ENCODE data around the gene NPAS3.

Gene NPAS3

DNA sequence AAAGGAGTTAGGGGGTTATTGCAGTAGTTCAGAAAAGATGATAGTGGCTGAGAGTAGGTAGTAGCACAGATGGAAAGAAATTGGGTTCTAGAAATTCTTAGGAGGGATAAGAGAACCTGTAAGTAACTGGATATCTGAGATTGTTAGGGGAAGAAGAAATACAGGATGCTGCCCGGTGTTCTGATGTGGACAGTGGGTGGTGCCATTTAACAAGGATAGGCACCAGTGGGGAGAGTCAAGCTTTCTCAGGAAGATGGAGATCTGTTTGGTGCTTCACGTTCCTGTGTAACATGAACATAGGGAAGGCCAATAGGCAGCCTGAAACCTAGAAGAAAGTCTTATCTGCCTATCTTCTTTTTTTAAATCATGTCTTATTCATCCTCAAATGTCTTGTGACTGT, 245.9 kb downstream of the NPAS3 start:
- DNase-seq (no peak), ATAC-seq (no peak)

DNA sequence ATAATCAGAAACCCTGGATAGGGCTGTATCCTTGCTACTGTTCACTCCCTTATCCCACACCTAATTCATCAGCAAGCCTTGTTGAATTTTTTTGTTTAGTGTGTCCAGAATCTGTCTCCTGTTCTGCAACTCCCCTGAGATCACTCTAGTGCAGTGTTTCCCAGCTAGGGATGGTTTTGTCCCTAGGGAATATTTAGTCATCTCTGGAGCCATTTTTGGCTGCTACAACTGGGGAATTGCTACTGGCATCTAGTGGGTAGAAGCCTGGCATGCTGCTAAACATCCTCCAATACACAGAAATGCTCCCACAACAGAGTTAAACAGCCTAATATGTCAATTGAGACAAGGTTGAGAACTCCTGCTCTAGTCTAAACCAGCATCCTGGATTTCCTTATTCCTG, 248.0 kb downstream of the NPAS3 start:
- no peak for ATAC-seq
- DNase-seq, result no peak

DNA sequence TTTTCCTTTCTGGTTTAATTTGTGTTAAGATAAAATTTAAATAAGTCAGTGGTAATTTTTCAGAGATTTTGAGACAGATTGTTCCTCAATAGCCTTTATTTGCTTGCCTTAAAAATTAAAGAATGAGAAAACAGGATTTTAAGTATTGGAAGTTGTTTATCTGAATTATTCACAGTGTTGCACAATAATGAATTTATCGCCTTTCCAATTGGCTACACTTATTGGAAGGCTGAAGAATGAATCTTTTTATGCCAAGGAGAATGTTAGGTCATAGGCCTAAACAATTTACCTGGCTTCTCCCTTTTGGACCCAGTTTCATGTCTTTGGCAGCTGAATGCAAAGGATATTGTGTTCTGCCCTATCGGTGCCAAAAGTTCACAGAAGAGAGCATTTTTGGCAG, 250.2 kb downstream of the NPAS3 start:
- ATAC-seq (no peak), DNase-seq (no peak)

DNA sequence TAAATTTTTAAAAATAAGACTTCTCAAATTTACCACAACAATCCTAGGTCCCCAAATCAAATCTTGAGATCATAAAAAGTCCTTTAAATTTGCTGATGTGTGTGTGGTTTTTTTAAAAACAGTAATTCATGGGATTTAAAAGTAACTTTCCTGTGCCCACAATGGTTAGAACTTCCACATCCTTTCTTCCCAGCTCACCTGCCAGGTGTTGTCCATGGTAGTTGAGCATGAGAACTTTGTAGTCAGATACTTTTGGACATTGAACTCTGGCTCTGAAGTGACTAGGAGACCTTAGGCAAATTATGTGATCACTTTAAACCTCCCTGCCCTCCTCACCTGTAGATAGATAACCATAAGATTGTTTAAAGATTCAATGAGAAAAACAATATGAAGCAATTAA, 253.2 kb downstream of the NPAS3 start:
- DNase-seq (no peak), ATAC-seq (no peak)

DNA sequence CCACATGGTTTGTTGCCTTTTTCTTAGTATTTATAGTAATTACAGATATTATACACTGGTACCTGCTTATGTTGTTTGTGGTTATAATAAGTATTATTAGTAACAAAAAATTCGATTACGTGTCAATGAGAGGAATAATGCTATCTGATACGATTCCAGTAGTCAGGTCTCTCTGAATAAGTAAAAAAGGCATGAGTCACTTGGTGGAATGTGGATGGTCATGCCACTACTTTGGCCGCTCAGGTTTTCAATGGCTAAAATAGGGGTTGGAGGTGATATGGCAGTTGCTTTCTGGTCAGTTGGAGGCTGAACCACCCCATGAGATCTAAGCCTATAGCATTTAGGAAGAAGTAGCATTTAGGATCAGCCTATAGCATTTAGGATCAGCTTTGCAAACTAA, 255.9 kb downstream of the NPAS3 start:
- ATAC-seq (no peak), DNase-seq (no peak)

DNA sequence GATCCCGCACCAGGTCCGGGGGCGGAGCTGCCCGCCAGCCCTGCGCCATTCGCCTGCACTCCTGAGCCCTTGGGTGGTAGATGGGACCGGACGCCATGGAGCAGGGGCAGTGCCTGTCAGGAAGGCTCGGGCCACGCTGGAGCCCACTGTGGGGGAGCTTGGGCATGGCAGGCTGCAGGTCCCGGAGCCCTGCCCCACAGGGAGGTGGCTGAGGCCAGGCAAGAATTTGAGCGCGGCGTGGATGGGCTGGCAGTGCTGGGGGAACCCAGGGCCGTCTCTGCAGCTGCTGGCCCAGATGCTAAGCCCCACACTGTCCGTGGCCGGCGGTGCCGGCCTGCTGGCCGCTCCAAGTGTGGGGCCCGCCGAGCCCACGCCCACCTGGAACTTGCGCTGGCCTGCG, 260.0 kb downstream of the NPAS3 start:
- ATAC-seq, result no peak
- no peak for DNase-seq

DNA sequence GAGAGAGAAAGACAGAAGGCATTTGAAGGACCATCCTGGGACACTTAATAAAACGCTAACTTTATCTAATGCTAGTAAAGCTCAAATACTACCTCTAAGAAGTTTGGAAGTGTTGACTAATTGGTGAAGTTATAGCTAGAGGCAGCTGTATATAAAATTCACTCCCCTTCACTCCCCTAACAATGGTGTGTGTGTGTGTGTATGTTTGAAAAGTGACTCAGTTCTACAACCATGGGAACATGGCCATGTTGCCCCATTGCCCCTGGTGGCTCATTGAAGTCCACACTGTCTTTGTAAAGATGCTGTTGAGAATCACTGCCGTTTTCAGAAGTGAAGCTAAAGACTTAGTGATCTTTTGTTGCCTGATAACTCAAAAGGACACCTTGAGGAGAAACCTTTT, 262.4 kb downstream of the NPAS3 start:
- DNase-seq (no peak), ATAC-seq (no peak)

DNA sequence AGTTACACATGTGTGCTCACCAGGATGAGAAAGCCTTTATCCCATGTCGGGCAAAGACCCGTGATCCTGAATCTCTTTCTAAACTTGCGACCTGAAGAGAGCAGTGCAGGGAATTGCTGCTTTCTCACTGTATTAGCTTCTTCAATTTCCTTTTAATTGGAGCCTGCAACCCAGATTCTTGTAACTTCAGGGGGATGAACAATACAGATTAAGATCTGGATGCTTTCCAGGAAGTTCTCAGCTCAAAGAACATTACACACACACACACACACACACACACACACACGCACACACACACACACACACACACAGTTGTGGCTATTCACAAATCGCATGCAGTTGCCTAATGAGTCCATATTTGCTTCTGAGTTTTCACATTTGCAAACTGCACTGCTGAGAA, 268.3 kb downstream of the NPAS3 start:
- no peak for ATAC-seq

DNA sequence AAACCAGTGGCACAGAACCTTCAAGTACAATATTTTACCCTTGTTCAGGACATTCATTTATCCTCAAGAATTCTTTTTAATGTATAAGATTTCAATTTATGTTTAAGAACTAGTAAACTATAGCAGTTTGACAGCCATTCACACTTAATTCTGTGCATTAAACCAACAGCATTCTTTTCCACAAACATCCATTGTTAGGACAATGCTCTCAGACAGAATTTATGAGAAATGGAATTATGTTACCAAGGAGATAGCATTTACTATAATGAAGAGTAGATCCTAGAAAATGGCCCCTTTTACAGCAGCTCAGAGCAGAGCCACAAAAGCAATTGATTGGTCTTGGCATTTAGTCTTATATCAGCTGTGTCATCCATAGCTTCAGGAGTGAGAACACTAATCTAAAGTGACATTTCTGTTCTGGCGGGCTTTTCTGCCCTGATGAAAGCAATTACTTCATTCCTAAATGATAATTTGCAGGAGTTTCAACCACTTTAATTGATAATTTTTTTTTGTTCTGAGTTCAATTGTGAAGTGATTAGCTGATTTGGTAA, 268.9 kb downstream of the NPAS3 start:
- DNase-seq, result no peak

More for the DNA sequence above, 268.3 kb downstream of the NPAS3 start:
- DNase-seq, result no peak

DNA sequence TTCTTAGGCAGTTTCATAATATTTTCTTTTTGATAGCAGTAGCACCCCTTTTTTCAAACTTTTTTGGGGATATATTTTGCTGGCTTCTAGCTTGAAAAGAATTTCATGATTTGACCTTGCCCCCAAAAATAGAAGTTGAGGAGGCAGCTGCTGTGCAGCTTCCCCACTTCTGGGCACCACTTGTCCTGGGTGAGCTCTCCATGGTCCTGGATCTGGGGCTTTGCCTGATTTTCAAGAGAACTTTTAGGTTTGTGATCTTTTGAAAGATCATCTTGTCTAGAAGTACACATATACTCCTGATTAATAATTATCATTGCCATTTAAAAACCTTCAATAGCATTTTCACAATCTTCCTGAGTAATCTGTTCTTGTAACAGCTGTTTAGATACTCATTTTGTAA, 271.6 kb downstream of the NPAS3 start:
- DNase-seq (no peak), ATAC-seq (no peak)

More for the DNA sequence above, 268.9 kb downstream of the NPAS3 start:
- no peak for ATAC-seq

DNA sequence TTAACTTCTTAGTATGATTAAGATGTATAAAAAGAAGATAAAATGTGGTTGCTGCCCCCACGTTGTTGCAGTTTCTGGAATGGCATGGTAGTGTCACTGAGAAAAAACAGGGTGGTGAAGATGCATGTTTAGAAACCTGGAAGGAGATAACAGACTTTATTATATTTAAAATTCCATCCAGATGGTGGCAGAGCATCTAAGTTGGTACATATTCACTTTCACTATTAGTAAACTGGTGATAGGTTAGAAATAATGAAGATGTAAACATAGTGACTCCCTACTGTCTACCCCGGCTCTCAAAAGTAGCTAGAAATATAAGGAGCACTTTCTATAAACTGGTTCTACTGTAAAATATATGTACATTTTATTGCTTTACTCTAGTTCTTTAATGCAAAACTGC, 279.3 kb downstream of the NPAS3 start:
- no peak for ATAC-seq
- no peak for DNase-seq

DNA sequence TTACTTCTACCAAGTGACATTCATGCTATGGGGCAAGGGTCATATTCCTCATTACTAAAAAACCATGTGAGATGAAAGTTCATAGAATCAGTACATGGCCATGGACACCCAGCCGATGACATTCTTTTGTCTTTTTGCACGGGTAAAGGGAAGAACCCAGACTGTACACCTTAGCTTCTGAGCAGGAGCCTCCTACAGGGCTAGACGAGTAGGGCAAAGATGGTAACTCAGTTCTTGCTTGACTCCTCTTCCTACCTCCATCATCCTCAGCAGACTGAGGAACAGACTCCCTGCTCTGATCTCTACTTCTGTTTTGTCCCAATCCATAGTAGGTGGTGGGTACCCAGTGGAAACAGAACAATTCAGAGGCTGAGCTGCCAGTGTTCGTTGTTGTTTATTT, 281.3 kb downstream of the NPAS3 start:
- no peak for DNase-seq
- no peak for ATAC-seq

DNA sequence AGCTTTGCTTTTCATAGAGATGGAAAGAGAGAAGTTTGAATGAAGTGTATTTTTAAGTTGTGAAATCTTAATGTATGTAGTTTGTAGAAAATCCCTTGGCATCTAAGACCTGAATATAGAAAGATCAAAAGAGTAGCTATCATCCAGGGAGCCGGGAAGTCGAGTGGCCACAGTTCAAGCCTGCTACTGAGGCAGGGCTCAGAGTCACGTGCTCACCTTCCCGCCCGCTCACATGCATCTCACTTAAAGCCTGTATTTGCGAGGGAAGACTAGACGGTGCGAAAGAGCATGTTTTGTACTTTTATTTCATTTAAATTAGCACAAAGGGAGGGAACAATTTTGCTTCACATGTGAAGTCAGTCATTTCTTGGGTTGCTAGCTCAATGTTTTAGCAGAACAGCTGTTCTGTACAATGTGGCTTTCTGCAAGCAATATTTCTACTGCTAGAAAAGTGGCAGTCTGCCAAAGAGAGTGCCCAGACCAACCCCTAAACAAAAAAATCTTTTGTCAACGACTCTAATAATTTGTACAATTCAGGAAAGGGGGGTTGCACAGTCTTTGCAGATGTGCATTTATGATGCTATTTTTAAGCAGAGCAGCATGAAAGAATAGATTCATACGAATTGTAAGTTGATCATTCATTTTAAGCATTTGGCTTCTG, 290.7 kb downstream of the NPAS3 start:
- no peak for ATAC-seq
- DNase-seq, result no peak

DNA sequence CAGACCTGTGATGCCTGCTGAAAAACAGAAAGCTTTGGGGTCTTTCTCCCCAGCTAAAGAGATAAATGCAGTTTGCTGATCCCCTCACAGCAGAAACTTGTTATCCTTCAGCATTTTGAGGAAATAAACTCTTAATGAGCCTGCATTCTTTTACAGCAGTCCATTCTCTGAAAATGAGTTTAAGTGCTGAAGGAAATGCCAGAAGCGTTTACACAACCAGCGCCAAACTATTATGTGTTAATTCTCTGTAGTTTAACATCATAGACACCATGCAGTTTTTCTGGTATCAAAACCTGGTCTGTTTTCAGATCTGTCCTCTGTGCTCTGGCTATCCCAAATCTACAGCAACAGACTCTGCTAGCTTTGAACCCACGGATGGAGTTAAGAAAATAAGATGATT, 291.3 kb downstream of the NPAS3 start:
- DNase-seq (no peak), ATAC-seq (no peak)

DNA sequence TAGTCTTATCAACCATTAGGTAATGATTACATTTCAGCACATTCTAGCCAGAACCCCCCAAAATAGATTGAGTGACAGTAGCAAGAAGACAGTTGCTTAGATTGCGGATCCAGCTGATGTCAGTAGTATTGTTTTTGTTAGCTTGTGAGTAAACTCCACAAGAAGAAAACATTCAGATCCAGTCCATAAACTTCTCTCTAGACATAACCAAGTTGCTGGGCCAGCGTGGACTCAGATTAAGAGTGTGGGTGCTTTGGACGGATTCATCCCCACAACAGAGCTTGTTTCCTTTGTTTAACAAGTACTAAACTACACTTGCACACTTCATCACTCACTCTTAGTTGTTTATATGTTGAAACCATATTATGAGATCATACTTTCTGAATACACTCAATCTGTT, 293.4 kb downstream of the NPAS3 start:
- ATAC-seq, result no peak
- no peak for DNase-seq

DNA sequence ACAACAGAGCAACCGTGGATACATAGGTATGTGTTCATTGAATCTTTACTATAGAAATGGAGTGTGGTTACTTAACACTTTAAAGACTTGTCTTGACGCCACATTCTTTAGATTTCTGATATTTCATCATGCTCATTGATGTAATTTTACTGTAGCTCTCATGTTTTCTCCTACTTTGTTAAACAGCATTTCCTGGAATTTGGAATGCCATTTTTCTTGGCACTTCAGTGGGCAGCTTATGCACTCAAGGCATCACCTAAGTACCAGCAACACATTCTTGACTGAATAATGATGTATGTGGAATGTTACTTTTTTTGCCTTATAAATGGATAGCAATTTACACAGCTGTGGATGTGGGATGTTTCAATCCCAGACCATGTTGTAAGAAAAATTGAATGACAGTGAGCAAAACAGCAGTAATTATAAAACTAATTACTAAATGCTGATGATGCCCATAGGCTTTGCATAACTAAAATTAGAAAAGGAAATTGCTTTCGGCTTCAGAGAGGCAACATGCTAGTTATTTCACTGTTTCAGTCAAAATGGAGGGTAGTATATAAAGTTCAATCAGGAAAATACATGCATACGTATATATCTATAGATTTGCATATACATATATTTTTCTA, 298.5 kb downstream of the NPAS3 start:
- DNase-seq (no peak), ATAC-seq (no peak)

DNA sequence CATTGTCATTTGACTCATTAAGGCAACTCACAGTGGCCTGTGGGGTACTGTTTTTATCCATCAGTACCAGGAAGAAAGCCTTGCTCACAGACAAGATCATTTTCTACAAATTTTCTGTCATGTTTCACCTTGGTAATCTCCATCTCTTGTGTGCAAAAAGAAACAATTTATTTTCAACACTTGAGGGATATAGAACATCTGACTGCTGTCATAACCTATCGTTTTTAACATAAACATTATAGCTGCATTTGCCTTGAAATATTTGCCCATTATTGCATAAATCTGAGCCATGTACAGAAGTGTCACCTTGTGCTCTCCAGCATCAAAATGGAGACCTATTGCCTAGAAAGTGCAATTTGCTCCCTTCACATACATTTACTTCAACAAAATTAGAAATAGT, 300.8 kb downstream of the NPAS3 start:
- ATAC-seq (no peak), DNase-seq (no peak)

DNA sequence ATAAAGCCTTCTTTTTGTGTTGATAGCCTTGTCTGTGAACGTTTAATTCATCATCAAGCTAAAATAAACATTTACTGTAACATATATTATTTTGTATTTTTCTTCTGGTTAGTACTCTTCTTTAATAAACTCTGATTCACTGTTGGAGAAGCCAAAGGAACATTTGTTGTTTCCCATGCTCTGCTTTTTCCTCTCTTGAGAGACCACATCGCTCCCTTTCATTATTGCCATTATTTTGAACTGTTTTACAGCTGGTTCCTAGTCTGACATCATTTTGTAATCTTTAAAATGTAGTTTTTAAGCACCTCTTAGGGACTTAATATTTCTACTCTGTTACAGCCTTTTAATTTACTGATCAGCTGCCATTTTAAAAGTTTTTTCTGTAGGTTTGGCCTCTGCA, 301.8 kb downstream of the NPAS3 start:
- DNase-seq, result no peak
- no peak for ATAC-seq

DNA sequence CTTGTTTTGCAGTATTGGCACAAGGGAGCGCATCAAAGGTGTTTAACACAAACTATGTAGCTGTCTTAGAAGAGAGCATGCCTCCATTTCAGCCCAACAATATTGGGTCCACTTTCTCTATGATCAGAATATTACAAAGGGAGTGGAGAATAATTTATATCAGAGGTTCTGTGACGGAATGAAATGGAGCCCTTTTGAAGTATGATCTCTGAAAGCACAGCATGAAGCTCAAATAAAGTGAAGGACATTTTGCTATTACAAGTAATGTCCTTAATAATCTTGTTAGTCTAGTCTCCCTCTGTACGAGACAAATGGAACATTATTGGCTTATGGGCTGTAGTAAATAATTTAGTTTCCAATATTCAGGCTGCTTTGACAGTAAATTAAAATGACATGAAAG, 302.7 kb downstream of the NPAS3 start:
- no peak for DNase-seq
- ATAC-seq, result no peak

DNA sequence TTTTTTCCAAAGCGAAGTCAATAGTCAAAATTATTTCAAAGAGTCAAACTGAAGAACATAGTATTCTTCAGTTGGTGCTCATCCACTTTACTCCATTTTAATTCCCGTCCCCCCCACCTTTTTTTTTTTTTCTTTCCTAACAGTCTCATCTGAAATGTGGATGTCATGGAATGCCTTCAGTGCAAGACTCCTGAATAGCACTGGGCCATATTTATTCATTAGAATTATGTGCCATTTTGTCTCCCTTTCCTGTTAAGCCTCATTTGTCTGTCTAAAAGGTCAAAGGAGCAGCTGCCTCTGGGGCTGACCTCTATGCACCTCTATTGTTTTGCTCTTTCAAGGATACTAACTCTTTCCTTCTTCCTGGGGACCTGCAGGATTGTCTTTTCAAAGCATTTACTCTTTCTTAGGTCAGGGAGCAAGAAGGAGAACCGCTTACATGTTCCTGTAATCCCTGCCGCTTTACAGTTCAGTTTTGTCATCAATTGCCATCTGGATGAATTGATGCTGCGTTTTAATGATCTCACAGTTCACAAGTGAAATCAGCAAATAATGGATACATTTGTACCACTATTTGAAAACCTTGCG, 310.6 kb downstream of the NPAS3 start:
- DNase-seq, result no peak
- ATAC-seq, result no peak

DNA sequence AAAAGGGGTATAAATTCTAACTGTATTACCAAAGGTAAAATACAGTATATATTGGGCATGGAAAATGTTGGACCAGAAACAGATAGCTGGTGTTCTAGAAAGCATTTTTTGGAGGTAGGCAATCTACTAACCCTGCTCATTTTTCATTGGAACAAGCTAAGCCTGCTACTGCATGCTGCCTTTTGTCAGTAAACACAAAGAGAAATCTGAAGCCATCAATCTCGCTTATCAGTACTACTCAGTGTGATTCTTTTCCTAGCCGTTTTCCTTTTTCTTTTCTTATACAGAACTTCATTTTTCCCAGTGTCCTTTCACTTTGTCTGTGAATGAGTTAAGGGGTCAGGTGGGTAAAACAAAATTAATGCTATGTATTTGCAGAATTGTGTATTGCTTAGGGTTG, 312.3 kb downstream of the NPAS3 start:
- DNase-seq (no peak), ATAC-seq (no peak)

DNA sequence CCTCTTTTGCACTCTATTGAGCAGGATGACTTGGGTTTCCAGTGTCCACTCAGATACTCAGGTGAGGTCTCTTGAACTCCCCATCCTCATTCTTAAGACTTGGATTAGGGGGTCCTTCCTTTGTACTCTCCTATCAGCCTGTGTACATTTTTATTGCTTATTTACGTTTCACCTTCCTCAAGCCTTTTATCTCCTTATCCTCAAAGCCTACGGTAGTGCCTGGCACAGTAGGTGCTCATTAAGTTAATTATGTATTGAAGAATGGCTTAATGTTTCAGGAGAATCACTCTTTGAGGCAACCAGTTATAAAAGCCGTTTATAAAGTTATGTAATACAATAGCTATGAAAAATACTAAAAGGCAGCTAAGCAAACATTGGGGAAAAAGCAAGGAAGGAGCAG, 315.7 kb downstream of the NPAS3 start:
- no peak for DNase-seq
- no peak for ATAC-seq

DNA sequence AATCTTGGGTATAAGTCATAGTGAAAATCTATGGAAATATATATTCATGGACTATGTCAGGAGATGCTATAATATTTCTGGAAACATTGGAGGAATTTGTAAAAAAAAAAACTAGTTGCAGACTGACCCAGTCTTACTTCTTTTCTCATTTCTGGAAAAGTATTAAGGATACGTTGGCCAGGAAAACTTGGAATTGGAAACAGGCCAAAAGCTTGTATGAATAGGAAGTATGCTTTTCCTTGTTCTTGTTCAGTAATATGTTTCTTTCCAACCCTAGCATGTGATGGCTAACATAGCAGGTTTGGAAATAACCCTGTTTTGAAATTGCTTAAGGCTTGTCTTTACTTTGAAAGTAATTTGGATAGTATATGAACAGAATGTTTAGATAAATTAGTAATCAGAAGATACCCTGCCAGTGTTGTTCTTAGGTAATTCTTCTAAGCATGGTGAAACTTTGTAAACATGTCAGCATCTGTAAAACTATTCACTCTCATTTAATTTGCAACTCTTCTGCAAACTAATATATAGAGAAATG, 316.2 kb downstream of the NPAS3 start:
- ATAC-seq (no peak), DNase-seq (no peak)

DNA sequence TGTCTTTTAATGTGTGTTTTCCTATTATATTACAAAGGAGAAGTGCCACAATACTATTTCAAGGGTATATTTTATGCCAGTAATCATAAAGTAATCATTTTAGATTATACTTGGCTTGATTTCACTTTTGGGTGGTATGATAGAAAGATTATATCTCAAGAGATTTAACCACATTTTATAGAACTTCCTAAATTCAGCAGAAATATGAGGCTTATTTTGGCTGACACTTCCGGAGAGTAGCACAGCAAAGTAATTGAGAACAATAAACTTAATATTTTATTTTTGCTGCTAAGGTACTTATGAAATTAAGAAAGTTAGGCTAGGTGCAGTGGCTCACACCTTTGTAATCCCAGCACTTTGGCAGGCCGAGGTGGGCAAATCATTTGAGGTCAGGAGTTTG, 319.1 kb downstream of the NPAS3 start:
- DNase-seq (no peak), ATAC-seq (no peak)

Measured in stimulated activated naive CD8-positive, alpha-beta T cell treated with anti-CD3 and anti-CD28 coated beads, Interleukin-15, Interleukin-2, amounts not matched to agents 100 U/mL and 50 U/mL, for 24 hours (primary cell).